SHP77 treated with DMSO at 0.1 percent for 48 hours (cell line): ENCODE measurements around the gene CAMK1D.
A peak's percentile ranks its signal among the peaks of the same experiment; 100 is the strongest.
"Not testable (repeated sequence)": the region's sequence is repeated elsewhere in the genome, so short reads cannot be mapped to it uniquely, and the experiment has no call there.

ENCODE experiments used
- DNase-seq: peaks from one replicate; lab custom pipeline; 2025; lab: John Stamatoyannopoulos, UW

The CAMK1D gene

GRCh38 chr10:12470719-12471118 lies 121.4 kb downstream of the CAMK1D start:
- no peak for DNase-seq

DNA sequence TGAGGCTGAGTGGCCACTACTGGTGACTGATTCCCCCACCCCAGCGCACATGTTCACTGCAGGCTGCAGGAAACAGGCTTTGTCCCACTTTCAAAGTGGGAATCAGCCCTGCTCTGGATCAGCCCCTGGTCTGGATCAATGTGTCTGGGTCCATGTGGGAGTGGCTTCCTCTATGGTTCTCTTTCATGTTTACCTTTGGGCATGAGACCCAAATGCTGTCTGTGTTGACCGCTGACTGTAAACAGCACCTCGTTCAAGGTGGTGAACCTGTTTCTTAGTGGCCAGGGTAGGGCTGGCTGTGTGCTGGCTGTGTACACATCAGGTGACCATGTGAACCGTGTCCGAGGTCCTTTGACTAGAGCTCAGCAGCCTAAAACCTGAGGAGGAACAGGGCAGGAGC lies 121.8 kb downstream of the CAMK1D start:
- no peak for DNase-seq

DNA sequence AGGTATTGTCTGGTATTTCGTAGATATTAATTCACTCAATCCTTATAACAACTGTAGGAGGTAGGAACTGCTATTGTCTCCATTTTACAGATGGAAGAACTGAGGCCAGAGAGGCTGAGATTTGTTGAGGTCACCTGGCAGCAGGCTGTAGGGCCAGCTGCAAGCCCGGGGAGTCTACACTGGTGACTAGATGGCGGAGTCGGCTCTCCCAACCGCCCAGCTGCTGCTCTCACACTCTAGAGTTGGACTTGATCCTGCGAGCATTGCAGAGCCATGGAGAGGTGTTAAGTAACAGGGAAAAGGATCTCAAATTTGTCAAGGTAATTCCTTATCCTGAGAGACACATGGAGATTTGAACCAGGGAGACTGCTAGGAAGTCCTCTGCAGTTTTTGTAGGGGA lies 124.1 kb downstream of the CAMK1D start:
- no peak for DNase-seq

DNA sequence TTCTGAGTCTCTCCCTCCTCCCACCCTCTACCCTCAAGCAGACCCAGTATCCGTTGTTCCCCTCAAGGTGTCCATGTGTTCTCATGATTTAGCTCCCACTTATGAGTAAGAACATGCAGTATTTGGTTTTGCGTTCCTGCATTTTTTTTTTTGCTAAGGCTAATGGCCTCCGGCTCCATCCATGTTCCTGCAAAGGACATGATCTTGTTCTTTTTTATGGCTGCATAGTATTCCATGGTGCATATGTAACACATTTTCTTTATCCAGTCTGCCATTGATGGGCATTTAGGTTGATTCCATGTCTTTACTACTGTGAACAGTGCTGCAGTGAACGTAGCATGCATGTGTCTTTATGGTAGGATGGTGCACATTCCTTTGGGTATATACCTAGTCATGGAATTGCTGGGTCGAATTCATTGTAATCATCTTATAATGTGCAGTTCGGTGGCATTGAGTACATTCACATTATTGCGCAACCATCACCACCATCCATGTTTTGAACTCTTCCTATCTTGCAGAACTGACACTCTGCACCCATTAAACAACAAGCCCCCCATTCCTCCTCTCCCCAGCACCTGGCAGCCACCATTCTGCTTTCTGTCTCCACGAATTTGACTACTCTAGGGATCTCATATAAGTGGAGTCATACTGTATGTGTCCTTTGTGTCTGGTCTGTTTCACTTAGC lies 125.5 kb downstream of the CAMK1D start:
- no peak for DNase-seq

DNA sequence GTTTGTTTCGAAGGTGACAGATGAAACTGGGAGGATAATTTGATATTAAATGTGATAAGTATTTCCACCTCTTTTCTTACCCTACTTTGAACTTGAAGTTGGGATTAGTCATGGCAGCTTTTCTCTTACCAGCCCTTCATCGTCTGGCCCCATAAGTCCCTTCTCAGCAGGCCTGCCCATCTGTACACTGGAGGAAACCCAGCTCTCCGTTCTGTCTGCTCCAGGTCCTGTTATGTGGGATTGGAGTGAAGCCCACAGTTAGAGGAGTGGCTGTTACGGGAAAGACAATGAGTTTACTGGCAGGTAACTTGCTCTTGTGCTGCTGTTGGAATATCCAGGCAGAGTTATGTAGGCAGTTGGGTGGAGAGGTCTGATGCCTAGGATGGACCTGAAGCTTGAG lies 127.3 kb downstream of the CAMK1D start:
- DNase-seq: no peak

DNA sequence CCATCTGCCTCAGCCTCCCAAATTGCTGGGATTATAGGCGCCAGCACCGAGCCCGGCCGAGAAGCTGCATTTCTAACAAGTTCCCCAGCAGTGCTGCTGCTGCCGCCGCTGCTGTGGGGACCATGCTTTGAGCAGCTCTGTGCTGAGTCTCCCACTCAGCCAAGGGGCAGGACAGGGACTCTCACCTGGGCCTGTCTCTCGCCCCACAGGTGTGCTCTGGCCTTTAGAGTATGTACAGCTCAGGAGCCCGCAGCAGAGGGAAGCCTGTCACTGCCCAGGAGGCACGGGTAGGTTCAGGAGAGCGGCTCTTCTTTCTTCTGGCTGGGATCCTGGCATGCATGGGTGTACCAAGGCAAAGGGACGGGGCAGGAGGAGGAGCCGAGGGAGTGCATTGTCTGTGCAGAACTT lies 130.1 kb downstream of the CAMK1D start:
- DNase-seq: no peak

- no peak for DNase-seq
Measured at GRCh38 chr10:12479924-12480323, 130.6 kb downstream of the CAMK1D start.

GRCh38 chr10:12480440-12480839 lies 131.1 kb downstream of the CAMK1D start:
- no peak for DNase-seq

DNA sequence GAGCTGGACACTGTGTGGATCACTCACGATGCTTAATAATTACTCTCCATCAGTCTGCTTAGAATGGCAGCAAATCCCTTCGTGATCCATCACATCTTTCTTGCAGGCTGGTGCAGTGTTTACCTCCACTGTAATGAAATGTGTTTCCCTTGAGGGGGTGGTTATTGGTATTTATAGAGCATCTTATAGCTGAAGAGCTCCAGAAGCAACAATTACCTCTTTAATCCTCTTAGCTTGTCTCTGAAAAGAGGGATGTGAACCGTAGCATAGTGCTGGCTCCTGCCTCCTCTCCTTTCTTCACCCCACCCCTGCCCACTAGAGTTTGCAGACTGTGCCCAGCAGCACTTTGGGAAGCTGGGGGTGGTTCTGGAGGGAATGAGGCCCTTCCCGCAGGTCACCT lies 132.6 kb downstream of the CAMK1D start:
- DNase-seq: no peak

DNA sequence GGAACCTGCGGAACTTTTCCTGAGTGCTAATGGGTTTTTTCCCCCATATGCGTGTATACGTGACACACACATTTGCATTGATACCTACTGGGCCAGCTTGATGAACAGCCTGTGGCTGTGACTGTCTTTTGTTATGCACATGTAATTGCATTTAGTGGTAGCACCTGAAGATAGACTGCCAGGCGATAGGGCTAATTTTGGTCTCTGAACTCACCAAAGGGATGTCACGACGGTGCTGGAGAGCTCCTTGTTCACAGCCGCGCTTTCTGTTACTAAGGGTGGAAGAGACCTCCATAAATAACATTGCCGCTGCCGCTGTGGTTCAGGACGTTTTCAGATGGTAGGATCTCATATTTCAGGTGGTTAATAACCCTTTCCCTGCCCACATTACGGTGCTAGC lies 133.2 kb downstream of the CAMK1D start:
- DNase-seq: no peak

DNA sequence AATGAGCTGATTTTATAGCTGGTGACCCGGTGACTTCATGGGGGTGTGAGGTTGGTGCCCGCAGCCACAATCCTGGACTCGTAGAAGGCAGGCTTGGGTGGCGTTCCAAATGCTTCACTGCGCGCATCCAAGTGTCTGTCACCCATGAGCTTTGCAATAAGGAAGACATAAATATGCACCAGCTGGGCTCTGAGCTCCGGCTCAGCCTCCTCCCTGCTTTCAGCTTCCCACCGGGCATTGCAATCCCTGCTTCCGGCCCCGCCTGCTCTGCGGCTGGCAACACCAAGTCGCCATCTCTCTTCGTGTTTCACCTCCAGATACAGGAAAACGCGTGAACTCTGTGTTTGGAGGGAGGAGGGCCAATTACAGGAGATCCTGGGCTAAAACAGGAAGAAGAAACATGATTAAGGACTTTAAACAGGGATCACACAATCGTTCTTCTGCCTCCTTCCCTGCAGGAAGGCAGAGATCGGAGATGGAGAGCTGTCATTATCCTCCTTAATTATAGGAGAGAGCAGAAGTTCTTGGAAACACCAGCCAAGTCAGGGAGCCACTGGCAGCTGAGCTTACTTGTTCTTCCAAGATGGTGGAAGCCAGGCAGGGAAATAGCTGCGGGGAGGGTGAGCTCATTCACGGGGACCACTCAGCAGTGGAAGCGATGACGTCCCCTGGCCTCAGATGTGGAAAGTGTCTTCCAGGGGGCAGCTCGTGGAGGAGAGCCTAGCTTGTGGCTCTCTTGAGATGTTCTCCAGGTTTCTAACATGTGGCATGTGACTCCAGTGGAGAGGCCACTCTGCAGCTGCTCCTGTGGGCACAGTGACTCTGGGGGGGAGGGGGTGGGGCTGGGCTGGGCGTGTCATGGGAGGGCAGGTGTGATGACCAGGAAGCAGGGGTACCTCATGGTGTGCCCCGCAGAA lies 134.9 kb downstream of the CAMK1D start:
- DNase-seq: peak; percentile 66

- peak; percentile 76 for DNase-seq
Measured at GRCh38 chr10:12484941-12485805, 135.8 kb downstream of the CAMK1D start.

GRCh38 chr10:12487366-12487765 lies 138.0 kb downstream of the CAMK1D start:
- no peak for DNase-seq

- no peak for DNase-seq
Measured at GRCh38 chr10:12488626-12489025, 139.3 kb downstream of the CAMK1D start.

DNA sequence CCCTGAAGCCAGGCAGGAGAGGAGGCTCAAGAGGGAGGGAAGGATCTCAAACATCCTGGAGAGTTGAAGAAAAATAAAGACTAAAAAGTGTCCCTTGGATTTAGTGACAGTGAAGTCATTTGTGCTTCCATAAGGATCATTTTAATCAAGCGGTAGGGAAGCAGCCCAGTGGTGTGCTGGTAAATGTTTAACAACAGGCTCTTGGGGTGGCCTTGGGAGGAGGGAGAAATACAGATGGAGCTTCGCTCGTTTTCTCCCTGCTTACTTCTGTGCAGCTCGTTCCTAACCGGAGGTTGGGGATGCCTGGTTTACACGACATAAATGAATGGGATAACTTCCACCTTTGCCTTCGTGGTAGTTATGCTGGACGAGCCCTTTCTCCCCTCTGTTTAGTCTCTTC lies 140.0 kb downstream of the CAMK1D start:
- no peak for DNase-seq

- no peak for DNase-seq
Measured at GRCh38 chr10:12489806-12490205, 140.5 kb downstream of the CAMK1D start.

- no peak for DNase-seq
Measured at GRCh38 chr10:12490963-12491362, 141.6 kb downstream of the CAMK1D start.

DNA sequence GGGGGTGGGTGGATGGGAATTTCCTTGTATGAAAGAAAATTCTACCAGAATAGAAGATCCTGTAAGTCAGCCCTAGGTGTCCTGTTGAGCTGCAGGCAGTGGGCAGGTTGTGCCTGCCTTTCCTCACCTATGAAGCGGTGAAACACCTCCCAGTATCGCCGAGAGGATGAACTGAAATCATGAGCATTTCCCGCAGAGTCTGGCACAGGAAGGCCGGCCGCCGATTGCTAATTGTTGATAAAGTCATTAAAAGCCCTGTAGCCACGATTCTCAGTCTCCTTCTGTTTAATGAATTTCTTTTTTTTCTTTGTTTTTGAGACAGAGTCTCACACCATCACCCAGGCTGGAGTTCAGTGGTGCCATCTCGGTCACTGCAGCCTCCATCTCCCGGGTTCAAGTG lies 142.1 kb downstream of the CAMK1D start:
- DNase-seq: no peak

GRCh38 chr10:12492016-12492415 lies 142.7 kb downstream of the CAMK1D start:
- DNase-seq: no peak

GRCh38 chr10:12497046-12497445 lies 147.7 kb downstream of the CAMK1D start:
- DNase-seq: not testable (repeated sequence)

GRCh38 chr10:12499076-12499986 lies 150.0 kb downstream of the CAMK1D start:
- no peak for DNase-seq
